Trophoblast cell (in vitro differentiated cells and primary cell): ENCODE measurements around the gene XXYLT1.

Source experiments
- DNase-seq, 2 donors: peaks; one replicate each; pipeline ENCODE4 v3.0.0-alpha.2; 2016
- H2AFZ ChIP-seq: 2 replicates; pipeline ENCODE4 v1.6.1; 2013; ENCODE audit warnings: low read length, moderate library complexity, mild to moderate bottlenecking; ENCODE audit not compliant: insufficient read depth, poor library complexity
- H2AK5ac ChIP-seq: 2 replicates; pipeline ENCODE4 v1.6.1; 2013; ENCODE audit warnings: mild to moderate bottlenecking, low read length
- H2BK120ac ChIP-seq: 2 replicates; pipeline ENCODE4 v1.6.1; 2013; ENCODE audit warnings: low read length, mild to moderate bottlenecking, moderate library complexity; ENCODE audit not compliant: insufficient read depth, poor library complexity
- H2BK12ac ChIP-seq: 2 replicates; pipeline ENCODE4 v1.6.1; 2013; ENCODE audit warnings: mild to moderate bottlenecking, low read length, moderate library complexity
- H2BK5ac ChIP-seq: 2 replicates; pipeline ENCODE4 v1.6.1; 2013; ENCODE audit warnings: low read length, low read depth, moderate library complexity, mild to moderate bottlenecking; ENCODE audit not compliant: poor library complexity
- H3K14ac ChIP-seq: 2 replicates; pipeline ENCODE4 v1.6.1; 2013; ENCODE audit warnings: mild to moderate bottlenecking, low read length
- H3K18ac ChIP-seq: 2 replicates; pipeline ENCODE4 v1.6.1; 2013; ENCODE audit warnings: mild to moderate bottlenecking, low read length
- H3K23ac ChIP-seq: 2 replicates; pipeline ENCODE4 v1.6.1; 2013; ENCODE audit warnings: low read length
- H3K27ac ChIP-seq: 2 replicates; pipeline ENCODE4 v1.5.1; 2013; ENCODE audit warnings: low read depth, mild to moderate bottlenecking, inconsistent platforms, low read length, moderate library complexity
- H3K27me3 ChIP-seq: 2 replicates; pipeline ENCODE4 v1.6.1; 2013; ENCODE audit warnings: inconsistent platforms, mild to moderate bottlenecking, low read length, moderate library complexity; ENCODE audit not compliant: insufficient read depth
- H3K36me3 ChIP-seq, 2 experiments: 1 replicate in 1 of 2; 2 replicates in 1 of 2; pipeline ENCODE4 v1.6.1; 2013; ENCODE audit warnings: low read length in 2 of 2, mild to moderate bottlenecking in 2 of 2, moderate library complexity in 1 of 2; ENCODE audit not compliant: insufficient read depth in 2 of 2, control insufficient read depth in 1 of 2
- H3K4ac ChIP-seq: 2 replicates; pipeline ENCODE4 v1.6.1; 2013; ENCODE audit warnings: low read depth, mild to moderate bottlenecking, low read length, moderate library complexity
- H3K4me1 ChIP-seq, 2 experiments: 1 replicate in 1 of 2; 2 replicates in 1 of 2; pipeline ENCODE4 v1.6.1; 2013; ENCODE audit warnings: low read length in 2 of 2, mild to moderate bottlenecking in 2 of 2, moderate library complexity in 1 of 2; ENCODE audit not compliant: insufficient read depth in 2 of 2, control insufficient read depth in 1 of 2
- H3K4me2 ChIP-seq: 2 replicates; pipeline ENCODE4 v1.6.1; 2013; ENCODE audit warnings: inconsistent platforms, mild to moderate bottlenecking, low read length, moderate library complexity
- H3K4me3 ChIP-seq: 2 replicates; pipeline ENCODE4 v1.5.1; 2013; ENCODE audit warnings: mild to moderate bottlenecking, low read depth, low read length, inconsistent platforms
- H3K79me1 ChIP-seq: one replicate; pipeline ENCODE4 v1.6.1; 2013; ENCODE audit warnings: low read length
- H3K79me2 ChIP-seq: 2 replicates; pipeline ENCODE4 v1.6.1; 2013; ENCODE audit warnings: low read length, mild to moderate bottlenecking; ENCODE audit not compliant: control insufficient read depth, insufficient read depth, poor library complexity
- H3K9ac ChIP-seq: 2 replicates; pipeline ENCODE4 v1.6.1; 2013; ENCODE audit warnings: mild to moderate bottlenecking, low read length
- H3K9me3 ChIP-seq: 2 replicates; pipeline ENCODE4 v1.6.1; 2013; ENCODE audit warnings: low read depth, mild to moderate bottlenecking, control low read depth, inconsistent platforms, low read length; ENCODE audit not compliant: insufficient read depth
- H4K12ac ChIP-seq: 2 replicates; pipeline ENCODE4 v1.6.1; 2013; ENCODE audit warnings: low read depth, mild to moderate bottlenecking, low read length, moderate library complexity
- H4K8ac ChIP-seq: 2 replicates; pipeline ENCODE4 v1.6.1; 2013; ENCODE audit warnings: low read depth, mild to moderate bottlenecking, low read length, moderate library complexity
- H4K91ac ChIP-seq: one replicate; pipeline ENCODE4 v1.6.1; 2013; ENCODE audit warnings: low read depth, mild to moderate bottlenecking, low read length, moderate library complexity
- WGBS: extraction: QIAGEN DNeasy Blood & Tissue Kit; methylation state at CpG from one replicate; pipeline ENCODE4 v1.1.7; 2013; ENCODE audit warnings: missing lambda C conversion rate; ENCODE audit not compliant: insufficient read length, insufficient coverage; ENCODE audit errors: extremely low coverage; 5-methylcytosine and 5-hydroxymethylcytosine counted together

Gene XXYLT1

GRCh38 chr3:195095704-195096036, 175.3 kb downstream of the XXYLT1 start:
- Histone ChIP-seq H3K4me2 (no peak overlapping the region), H3K27me3 (no peaks in the 10 kb centered on the region), H4K91ac (no peak overlapping the region), H2AFZ (no peak overlapping the region), H3K4ac (no peak overlapping the region), H3K9ac (no peak overlapping the region), H2BK12ac (no peak overlapping the region), H3K4me3 (no peak overlapping the region), H3K23ac (no peak overlapping the region), H4K8ac (no peak overlapping the region), H3K9me3 (peaks cover 3% of the 10 kb centered on the region), H4K12ac (no peak overlapping the region), H3K79me1 (no peaks in the 10 kb centered on the region), H2AK5ac (no peak overlapping the region), H2BK120ac (no peak overlapping the region), H3K18ac (no peak overlapping the region), H3K4me1 (peaks cover 0 to 13% of the 10 kb centered on the region in 2 experiments), H2BK5ac (no peak overlapping the region), H3K79me2 (no peaks in the 10 kb centered on the region), H3K14ac (no peak overlapping the region), H3K36me3 (no peaks in the 10 kb centered on the region), H3K27ac (no peak overlapping the region)
- WGBS = no CpG with 5 or more reads among the region's 7 CpGs
- no peak for DNase-seq

- Histone ChIP-seq H3K4ac (no peak overlapping the region), H3K36me3 (no peaks in the 10 kb centered on the region), H2BK120ac (no peak overlapping the region), H2AK5ac (no peak overlapping the region), H4K8ac (no peak overlapping the region), H2AFZ (no peak overlapping the region), H3K14ac (no peak overlapping the region), H2BK12ac (no peak overlapping the region), H2BK5ac (no peak overlapping the region), H3K9me3 (peaks cover 3% of the 10 kb centered on the region), H3K79me1 (no peaks in the 10 kb centered on the region), H3K27me3 (no peaks in the 10 kb centered on the region), H4K12ac (no peak overlapping the region), H4K91ac (no peak overlapping the region), H3K9ac (no peak overlapping the region), H3K4me3 (no peak overlapping the region), H3K79me2 (no peaks in the 10 kb centered on the region), H3K18ac (no peak overlapping the region), H3K23ac (no peak overlapping the region), H3K27ac (no peak overlapping the region), H3K4me2 (no peak overlapping the region), H3K4me1 (peaks cover 0 to 13% of the 10 kb centered on the region in 2 experiments)
- no CpG with 5 or more reads among the region's 19 CpGs for whole genome bisulfite sequencing
- no peak for DNase-seq
Observed at GRCh38 chr3:195095035-195095703, 175.8 kb downstream of the XXYLT1 start.

GRCh38 chr3:195094191-195094921, 176.6 kb downstream of the XXYLT1 start:
- H3K36me3 ChIP-seq = no peaks in the 10 kb centered on the region

GRCh38 chr3:195093731-195094130, 177.2 kb downstream of the XXYLT1 start:
- Histone ChIP-seq H3K79me2 (no peaks in the 10 kb centered on the region), H3K4me3 (no peak overlapping the region), H3K23ac (no peak overlapping the region), H2AFZ (no peak overlapping the region), H3K4me2 (no peak overlapping the region), H3K9ac (peak overlapping the region; percentile 19), H2BK12ac (no peak overlapping the region), H3K27ac (no peak overlapping the region), H2AK5ac (no peak overlapping the region), H4K91ac (no peak overlapping the region), H3K4ac (no peak overlapping the region), H3K9me3 (peaks cover 3% of the 10 kb centered on the region), H2BK5ac (no peak overlapping the region), H2BK120ac (no peak overlapping the region), H3K27me3 (no peaks in the 10 kb centered on the region), H4K12ac (no peak overlapping the region), H3K4me1 (peaks cover 0 to 13% of the 10 kb centered on the region in 2 experiments), H3K36me3 (no peaks in the 10 kb centered on the region), H3K79me1 (no peaks in the 10 kb centered on the region), H3K18ac (no peak overlapping the region), H4K8ac (no peak overlapping the region), H3K14ac (no peak overlapping the region)
- WGBS = no CpG with 5 or more reads among the region's 9 CpGs
- DNase-seq = no peak

More at GRCh38 chr3:195094191-195094921, 176.6 kb downstream of the XXYLT1 start:
- H2AFZ ChIP-seq = no peak overlapping the region
- no peak overlapping the region for H3K27ac ChIP-seq
- no peak overlapping the region for H3K4me3 ChIP-seq
- H3K9me3 ChIP-seq = peaks cover 3% of the 10 kb centered on the region
- no CpG with 5 or more reads among the region's 32 CpGs for WGBS
- no peaks in the 10 kb centered on the region for H3K27me3 ChIP-seq
- H3K79me2 ChIP-seq = no peaks in the 10 kb centered on the region
- H4K12ac ChIP-seq = no peak overlapping the region
- H3K14ac ChIP-seq = no peak overlapping the region
- H3K4me2 ChIP-seq = no peak overlapping the region
- H3K4ac ChIP-seq = no peak overlapping the region
- no peak overlapping the region for H2BK5ac ChIP-seq
- H2AK5ac ChIP-seq = no peak overlapping the region
- H2BK12ac ChIP-seq = no peak overlapping the region
- no peak overlapping the region for H3K23ac ChIP-seq
- DNase-seq = no peak
- no peaks in the 10 kb centered on the region for H3K79me1 ChIP-seq
- H3K9ac ChIP-seq = no peak overlapping the region
- H3K4me1 ChIP-seq = peaks cover 0 to 13% of the 10 kb centered on the region in 2 experiments
- H2BK120ac ChIP-seq = no peak overlapping the region
- H4K8ac ChIP-seq = no peak overlapping the region
- no peak overlapping the region for H3K18ac ChIP-seq
- no peak overlapping the region for H4K91ac ChIP-seq
